Suprapubic skin (tissue), 4 donors: ENCODE data around the gene AUTS2. TPM values are rescaled to one million over a fixed set of nuclear protein-coding genes. Genes with fewer than 3 reads are reported as not detected.

Source experiments
- DNase-seq, 2 donors: peaks; one replicate each; pipeline ENCODE4 v3.0.0-alpha.2; 2019; ENCODE audit warnings: low spot score in 2 of 2
- H3K27ac ChIP-seq: fragments of 200-600 bp; sonication (generic); one replicate; pipeline ENCODE4 v1.5.1; 2019
- H3K27me3 ChIP-seq: fragments of 200-600 bp; sonication (generic); one replicate; pipeline ENCODE4 v1.5.1; 2019
- H3K36me3 ChIP-seq: fragments of 200-600 bp; sonication (generic); one replicate; pipeline ENCODE4 v1.5.1; 2019
- H3K4me1 ChIP-seq: fragments of 200-600 bp; sonication (generic); one replicate; pipeline ENCODE4 v1.5.1; 2019
- H3K4me3 ChIP-seq: fragments of 200-600 bp; sonication (generic); one replicate; pipeline ENCODE4 v1.5.1; 2019; ENCODE audit warnings: mild to moderate bottlenecking
- H3K9me3 ChIP-seq: fragments of 200-600 bp; sonication (generic); one replicate; pipeline ENCODE4 v1.5.1; 2019
- CTCF ChIP-seq, 2 donors: fragments of 200-600 bp in 1 of 2; fragments of 450-650 bp in 1 of 2; sonication (generic) in 1 of 2; IDR thresholded peaks; one replicate each; pipeline ENCODE4 v1.5.1; 2016 to 2019; ENCODE audit warnings: antibody characterized with exemption in 2 of 2, mild to moderate bottlenecking in 1 of 2, moderate library complexity in 1 of 2
- EP300 ChIP-seq: sonication (generic); formaldehyde crosslinking; IDR thresholded peaks from one replicate; pipeline ENCODE4 v1.6.1; 2017; ENCODE audit warnings: antibody characterized with exemption
- POLR2A ChIP-seq, 2 donors: fragments of 450-650 bp; IDR thresholded peaks; one replicate each; pipeline ENCODE4 v1.6.1; 2017; ENCODE audit warnings: antibody characterized with exemption in 2 of 2, mild to moderate bottlenecking in 2 of 2, moderate library complexity in 2 of 2
- POLR2AphosphoS5 ChIP-seq, 3 donors: sonication (generic); formaldehyde crosslinking; IDR thresholded peaks; one replicate each; pipeline ENCODE4 v1.6.1; 2017; ENCODE audit warnings: antibody characterized with exemption in 3 of 3
- WGBS: methylation state at CpG from one replicate; pipeline ENCODE4 v1.1.5; 2018; 5-methylcytosine and 5-hydroxymethylcytosine counted together
- total RNA-seq, 4 donors: library from RNA; depleted of rRNA; stranded (reverse); fragments of >200 nt; gene quantifications; one replicate each; pipeline ENCODE4 v1.1.0, GENCODE V29; 2016

Gene AUTS2
- total RNA-seq, 4 donors from 2014 or later: 31.0 to 102 (median 56.4) TPM

GRCh38 chr7:69625238-69625637 is 27.0 kb downstream of the AUTS2 start:
- Histone ChIP-seq H3K36me3 (no peaks in the 10 kb centered on the region), H3K4me3 (no peak overlapping the region), H3K9me3 (no peaks in the 10 kb centered on the region), H3K27me3 (no peaks in the 10 kb centered on the region), H3K4me1 (no peaks in the 10 kb centered on the region), H3K27ac (no peak overlapping the region)
- no peak for DNase-seq
- WGBS: 93% methylated on average over 6 of the region's 6 CpGs
- TF ChIP-seq CTCF (IDR thresholded peaks at IDR 0.05): no peak

- Histone ChIP-seq H3K36me3 (no peaks in the 10 kb centered on the region), H3K4me3 (no peak overlapping the region), H3K4me1 (no peaks in the 10 kb centered on the region), H3K27me3 (no peaks in the 10 kb centered on the region), H3K27ac (no peak overlapping the region), H3K9me3 (no peaks in the 10 kb centered on the region)
- 84% methylated on average over 2 of the region's 2 CpGs for WGBS
- no peak for DNase-seq
- TF ChIP-seq POLR2AphosphoS5 (IDR thresholded peaks at IDR 0.05): no peak
- TF ChIP-seq CTCF (IDR thresholded peaks at IDR 0.05): no peak
- no peak for TF ChIP-seq POLR2A (IDR thresholded peaks at IDR 0.05)
- TF ChIP-seq EP300: no peak
Measured at GRCh38 chr7:69625798-69626197, 27.5 kb downstream of the AUTS2 start.

GRCh38 chr7:69630292-69630691 is 32.0 kb downstream of the AUTS2 start:
- no peaks in the 10 kb centered on the region for H3K9me3 ChIP-seq
- H3K4me3 ChIP-seq: no peak overlapping the region
- no peaks in the 10 kb centered on the region for H3K27me3 ChIP-seq
- no peak for DNase-seq
- no peaks in the 10 kb centered on the region for H3K36me3 ChIP-seq
- 56% methylated on average over 5 of the region's 5 CpGs for WGBS
- H3K27ac ChIP-seq: no peak overlapping the region
- no peaks in the 10 kb centered on the region for H3K4me1 ChIP-seq
- TF ChIP-seq CTCF (IDR thresholded peaks at IDR 0.05): no peak
- no peak for TF ChIP-seq POLR2A (IDR thresholded peaks at IDR 0.05)
- no peak for TF ChIP-seq EP300
- TF ChIP-seq POLR2AphosphoS5 (IDR thresholded peaks at IDR 0.05): no peak

- Histone ChIP-seq H3K27me3 (no peaks in the 10 kb centered on the region), H3K27ac (no peak overlapping the region), H3K36me3 (no peaks in the 10 kb centered on the region), H3K4me3 (no peak overlapping the region), H3K4me1 (no peaks in the 10 kb centered on the region), H3K9me3 (no peaks in the 10 kb centered on the region)
- WGBS: 88% methylated on average over 3 of the region's 3 CpGs
- TF ChIP-seq POLR2A (IDR thresholded peaks at IDR 0.05) (no peak), EP300 (no peak), CTCF (IDR thresholded peaks at IDR 0.05) (no peak), POLR2AphosphoS5 (IDR thresholded peaks at IDR 0.05) (no peak)
- DNase-seq: no peak
Measured at GRCh38 chr7:69631131-69631530, 32.9 kb downstream of the AUTS2 start.

- Histone ChIP-seq H3K36me3 (no peaks in the 10 kb centered on the region), H3K4me1 (no peaks in the 10 kb centered on the region), H3K9me3 (no peaks in the 10 kb centered on the region), H3K27ac (no peak overlapping the region), H3K4me3 (no peak overlapping the region), H3K27me3 (no peaks in the 10 kb centered on the region)
- no peak for DNase-seq
- WGBS: 96% methylated on average over 3 of the region's 3 CpGs
- TF ChIP-seq EP300: no peak
- TF ChIP-seq POLR2A (IDR thresholded peaks at IDR 0.05): no peak
Measured at GRCh38 chr7:69632280-69632679, 34.0 kb downstream of the AUTS2 start.

- H3K9me3 ChIP-seq: no peaks in the 10 kb centered on the region
- 88% methylated on average over 2 of the region's 2 CpGs for WGBS
Measured at GRCh38 chr7:69633122-69633831, 35.0 kb downstream of the AUTS2 start.

More at GRCh38 chr7:69633122-69633831, 35.0 kb downstream of the AUTS2 start:
- DNase-seq: no peak
- H3K27ac ChIP-seq: no peak overlapping the region
- H3K4me3 ChIP-seq: no peak overlapping the region
- no peaks in the 10 kb centered on the region for H3K36me3 ChIP-seq
- no peaks in the 10 kb centered on the region for H3K27me3 ChIP-seq
- TF ChIP-seq POLR2A (IDR thresholded peaks at IDR 0.05): no peak
- TF ChIP-seq EP300: no peak
- no peak for TF ChIP-seq POLR2AphosphoS5 (IDR thresholded peaks at IDR 0.05)
- no peak for TF ChIP-seq CTCF (IDR thresholded peaks at IDR 0.05)
- no peaks in the 10 kb centered on the region for H3K4me1 ChIP-seq
